ENCODE data around the gene EMC1. TPM values are rescaled to one million over a fixed set of nuclear protein-coding genes. Genes with fewer than 3 reads are reported as not detected.
"Not testable (repeated sequence)": the region's sequence is repeated elsewhere in the genome, so short reads cannot be mapped to it uniquely, and the experiment has no call there.

Gene EMC1
- total RNA-seq, 1 donor from 2014 or later = 63.8 TPM

GRCh38 chr1:19182223-19182622, 69.1 kb downstream of the EMC1 start:
- Mint-ChIP-seq H3K9me3 (no peaks in the 10 kb centered on the region), H3K27ac (no peak overlapping the region), H3K4me1 (no peaks in the 10 kb centered on the region), H3K36me3 (peaks cover 47% of the 10 kb centered on the region), H3K27me3 (ENCODE audit: low read depth) (no peaks in the 10 kb centered on the region), H3K4me3 (no peak overlapping the region)
- DNase-seq (ENCODE audit: low spot score in 2 of 2, unreplicated experiment in 2 of 2) = no peak
- no peak for TF ChIP-seq CTCF (IDR thresholded peaks at IDR 0.05; ENCODE audit: unreplicated experiment)

GRCh38 chr1:19180265-19180657, 71.1 kb downstream of the EMC1 start:
- H3K27ac Mint-ChIP-seq; H3K4me3 Mint-ChIP-seq; H3K27me3 Mint-ChIP-seq (ENCODE audit: low read depth); H3K4me1 Mint-ChIP-seq; H3K9me3 Mint-ChIP-seq; DNase-seq (ENCODE audit: low spot score in 2 of 2, unreplicated experiment in 2 of 2): not testable (repeated sequence)
- H3K36me3 Mint-ChIP-seq = peaks cover 43% of the 10 kb centered on the region

- no peaks in the 10 kb centered on the region for H3K27me3 Mint-ChIP-seq (ENCODE audit: low read depth)
- no peak overlapping the region for H3K27ac Mint-ChIP-seq
- H3K9me3 Mint-ChIP-seq = no peaks in the 10 kb centered on the region
- no peak overlapping the region for H3K4me3 Mint-ChIP-seq
- peaks cover 43% of the 10 kb centered on the region for H3K36me3 Mint-ChIP-seq
- TF ChIP-seq CTCF (IDR thresholded peaks at IDR 0.05; ENCODE audit: unreplicated experiment) = peak; percentile 31
- H3K4me1 Mint-ChIP-seq = no peaks in the 10 kb centered on the region
- DNase-seq (ENCODE audit: low spot score in 2 of 2, unreplicated experiment in 2 of 2) = no peak
These were observed 71.6 kb downstream of the EMC1 start for GRCh38 chr1:19179597-19180264.

- H3K4me3 Mint-ChIP-seq = no peak overlapping the region
- H3K27ac Mint-ChIP-seq = peak overlapping the region; percentile 0
- peaks cover 41% of the 10 kb centered on the region for H3K36me3 Mint-ChIP-seq
- H3K4me1 Mint-ChIP-seq = no peaks in the 10 kb centered on the region
- H3K27me3 Mint-ChIP-seq (ENCODE audit: low read depth) = no peaks in the 10 kb centered on the region
- no peak for DNase-seq (ENCODE audit: low spot score in 2 of 2, unreplicated experiment in 2 of 2)
- H3K9me3 Mint-ChIP-seq = no peaks in the 10 kb centered on the region
- TF ChIP-seq CTCF (IDR thresholded peaks at IDR 0.05; ENCODE audit: unreplicated experiment) = no peak
These were observed 72.5 kb downstream of the EMC1 start for GRCh38 chr1:19178734-19179398.

- no peak for DNase-seq (ENCODE audit: low spot score in 2 of 2, unreplicated experiment in 2 of 2)
These were observed 73.5 kb downstream of the EMC1 start for GRCh38 chr1:19177811-19178210.

More at GRCh38 chr1:19177811-19178210, 73.5 kb downstream of the EMC1 start:
- Mint-ChIP-seq H3K27me3 (ENCODE audit: low read depth) (no peaks in the 10 kb centered on the region), H3K27ac (no peak overlapping the region), H3K4me1 (no peaks in the 10 kb centered on the region), H3K9me3 (no peaks in the 10 kb centered on the region), H3K36me3 (peaks cover 44% of the 10 kb centered on the region), H3K4me3 (no peak overlapping the region)
- no peak for TF ChIP-seq CTCF (IDR thresholded peaks at IDR 0.05; ENCODE audit: unreplicated experiment)

Measured in mesothelial cell of epicardium (in vitro differentiated cells).